NT2/D1 (cell line): ENCODE measurements around the gene ARHGEF16.
A peak's percentile ranks its signal among the peaks of the same experiment; 100 is the strongest.

Experiments used
- DNase-seq: peaks from one replicate; pipeline ENCODE4 v3.0.0-alpha.2; 2011; ENCODE audit warnings: low read depth, low spot score
- H3K27me3 ChIP-seq: 2 replicates; pipeline ENCODE4 v1.6.0; 2011; ENCODE audit warnings: mild to moderate bottlenecking; ENCODE audit not compliant: insufficient read length, insufficient read depth
- H3K36me3 ChIP-seq: 2 replicates; pipeline ENCODE4 v1.6.1; 2011; ENCODE audit warnings: mild to moderate bottlenecking, low read length, mixed read lengths; ENCODE audit not compliant: insufficient read depth, insufficient read length
- H3K4me1 ChIP-seq: 2 replicates; pipeline ENCODE4 v1.5.1; 2011; ENCODE audit not compliant: insufficient read depth, insufficient read length
- H3K4me3 ChIP-seq: 2 replicates; pipeline ENCODE4 v1.5.1; 2011; ENCODE audit warnings: low read depth; ENCODE audit not compliant: insufficient read length
- H3K9ac ChIP-seq: 2 replicates; pipeline ENCODE4 v1.6.0; 2011; ENCODE audit warnings: low read depth; ENCODE audit not compliant: insufficient read length
- H3K9me3 ChIP-seq: 2 replicates; pipeline ENCODE4 v1.5.1; 2011; ENCODE audit warnings: mild to moderate bottlenecking, low read length; ENCODE audit not compliant: insufficient read depth
- SUZ12 ChIP-seq: IDR thresholded peaks from 2 replicates; pipeline ENCODE4 v1.6.1; 2011; ENCODE audit not compliant: insufficient read length, insufficient read depth; ENCODE audit errors: extremely low read depth
- YY1 ChIP-seq: IDR thresholded peaks from 2 replicates; pipeline ENCODE4 v1.6.1; 2011; ENCODE audit not compliant: insufficient read length, insufficient read depth
- ZNF274 ChIP-seq: IDR thresholded peaks from 2 replicates; pipeline ENCODE4 v1.6.1; 2011; ENCODE audit warnings: mild to moderate bottlenecking, low read depth, low read length

Gene ARHGEF16

GRCh38 chr1:3499611-3500010 lies 45.1 kb downstream of the ARHGEF16 start:
- Histone ChIP-seq H3K4me1 (no peaks in the 10 kb centered on the region), H3K27me3 (no peaks in the 10 kb centered on the region), H3K36me3 (peaks cover 3% of the 10 kb centered on the region), H3K4me3 (no peak overlapping the region), H3K9ac (no peak overlapping the region), H3K9me3 (no peaks in the 10 kb centered on the region)
- TF ChIP-seq ZNF274: no peak
- TF ChIP-seq YY1: no peak
- TF ChIP-seq SUZ12: no peak
- DNase-seq: no peak

DNA sequence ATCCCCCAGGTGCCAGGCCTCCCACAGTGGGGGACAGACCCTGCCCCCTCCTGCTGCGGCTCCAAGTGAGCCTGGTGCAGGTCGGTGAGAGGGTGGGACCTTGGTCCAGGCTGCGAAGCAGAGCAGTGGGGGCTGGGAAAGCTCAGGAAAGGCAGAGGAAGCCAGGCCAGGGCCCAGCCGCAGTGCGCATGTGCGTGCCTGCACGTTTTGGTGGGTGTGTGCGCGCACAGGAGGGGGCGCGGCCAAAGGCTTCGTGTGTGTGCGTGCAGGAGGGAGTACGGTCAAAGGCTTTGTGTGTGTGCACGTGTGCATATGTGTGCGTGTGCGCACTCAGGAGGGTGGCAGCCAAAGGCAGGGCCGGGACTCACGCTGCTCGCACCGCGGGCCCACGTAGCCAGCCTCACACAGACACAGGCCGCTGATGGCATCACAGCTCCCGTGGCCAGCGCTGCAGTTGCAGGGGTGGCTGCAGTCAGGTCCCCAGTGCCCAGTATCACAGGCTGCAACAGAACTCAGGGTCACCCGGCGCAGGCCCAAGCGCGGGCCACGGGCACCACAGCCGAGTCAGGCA lies 45.9 kb downstream of the ARHGEF16 start:
- no peak overlapping the region for H3K9ac ChIP-seq
- TF ChIP-seq SUZ12: no peak
- TF ChIP-seq ZNF274: no peak
- TF ChIP-seq YY1: no peak
- no peak for DNase-seq
- H3K36me3 ChIP-seq: peaks cover 3% of the 10 kb centered on the region
- no peaks in the 10 kb centered on the region for H3K27me3 ChIP-seq
- H3K4me1 ChIP-seq: no peaks in the 10 kb centered on the region
- no peaks in the 10 kb centered on the region for H3K9me3 ChIP-seq
- H3K4me3 ChIP-seq: no peak overlapping the region

- Histone ChIP-seq H3K4me1 (no peaks in the 10 kb centered on the region), H3K9me3 (no peaks in the 10 kb centered on the region), H3K9ac (no peak overlapping the region), H3K27me3 (no peaks in the 10 kb centered on the region), H3K36me3 (peaks cover 3% of the 10 kb centered on the region), H3K4me3 (no peak overlapping the region)
- no peak for DNase-seq
- TF ChIP-seq SUZ12 (no peak), ZNF274 (no peak), YY1 (no peak)
Measured at GRCh38 chr1:3501437-3501836, 47.0 kb downstream of the ARHGEF16 start.

DNA sequence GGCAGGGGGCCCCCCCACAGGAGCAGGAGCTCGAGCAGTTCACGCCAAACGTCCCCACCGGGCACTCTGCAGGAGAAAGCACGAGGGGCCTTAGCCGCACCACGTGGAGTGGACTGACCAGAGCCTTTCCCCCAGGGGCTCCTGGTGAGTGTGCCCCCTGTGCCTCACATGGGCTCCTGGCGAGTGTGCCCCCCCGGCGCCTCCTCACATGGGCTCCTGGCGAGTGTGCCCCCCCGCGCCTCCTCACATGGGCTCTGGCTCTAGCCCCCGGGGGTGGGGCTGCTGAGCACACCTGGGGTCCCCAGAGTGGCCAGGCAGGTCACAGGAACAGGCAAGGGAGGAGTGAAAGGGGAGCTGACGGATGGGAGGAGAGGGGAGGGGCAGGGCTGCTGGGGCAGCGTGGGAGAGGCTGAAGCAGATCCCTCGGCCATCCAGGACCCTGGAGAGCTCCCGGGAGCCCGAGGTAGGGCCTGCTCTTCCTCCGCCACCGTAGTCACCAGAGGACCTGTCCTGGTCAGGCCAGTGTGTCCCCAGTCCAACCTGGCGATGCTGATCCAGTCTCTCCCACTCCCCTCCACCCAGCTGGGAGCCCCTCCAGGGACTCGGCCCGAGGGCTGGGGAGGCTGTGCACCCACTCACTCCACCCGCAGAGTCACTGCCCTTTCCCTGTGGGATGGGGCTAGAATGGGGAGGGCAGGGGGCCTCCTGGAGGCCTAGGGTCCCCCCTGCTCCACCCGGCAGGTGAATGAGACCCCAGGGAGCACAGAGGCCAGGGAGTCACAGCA lies 47.6 kb downstream of the ARHGEF16 start:
- no peaks in the 10 kb centered on the region for H3K9me3 ChIP-seq
- H3K27me3 ChIP-seq: no peaks in the 10 kb centered on the region
- no peak overlapping the region for H3K4me3 ChIP-seq
- TF ChIP-seq SUZ12 (no peak), ZNF274 (no peak), YY1 (no peak)
- no peak overlapping the region for H3K9ac ChIP-seq
- H3K36me3 ChIP-seq: peaks cover 6% of the 10 kb centered on the region
- DNase-seq: peak; percentile 57
- no peaks in the 10 kb centered on the region for H3K4me1 ChIP-seq

DNA sequence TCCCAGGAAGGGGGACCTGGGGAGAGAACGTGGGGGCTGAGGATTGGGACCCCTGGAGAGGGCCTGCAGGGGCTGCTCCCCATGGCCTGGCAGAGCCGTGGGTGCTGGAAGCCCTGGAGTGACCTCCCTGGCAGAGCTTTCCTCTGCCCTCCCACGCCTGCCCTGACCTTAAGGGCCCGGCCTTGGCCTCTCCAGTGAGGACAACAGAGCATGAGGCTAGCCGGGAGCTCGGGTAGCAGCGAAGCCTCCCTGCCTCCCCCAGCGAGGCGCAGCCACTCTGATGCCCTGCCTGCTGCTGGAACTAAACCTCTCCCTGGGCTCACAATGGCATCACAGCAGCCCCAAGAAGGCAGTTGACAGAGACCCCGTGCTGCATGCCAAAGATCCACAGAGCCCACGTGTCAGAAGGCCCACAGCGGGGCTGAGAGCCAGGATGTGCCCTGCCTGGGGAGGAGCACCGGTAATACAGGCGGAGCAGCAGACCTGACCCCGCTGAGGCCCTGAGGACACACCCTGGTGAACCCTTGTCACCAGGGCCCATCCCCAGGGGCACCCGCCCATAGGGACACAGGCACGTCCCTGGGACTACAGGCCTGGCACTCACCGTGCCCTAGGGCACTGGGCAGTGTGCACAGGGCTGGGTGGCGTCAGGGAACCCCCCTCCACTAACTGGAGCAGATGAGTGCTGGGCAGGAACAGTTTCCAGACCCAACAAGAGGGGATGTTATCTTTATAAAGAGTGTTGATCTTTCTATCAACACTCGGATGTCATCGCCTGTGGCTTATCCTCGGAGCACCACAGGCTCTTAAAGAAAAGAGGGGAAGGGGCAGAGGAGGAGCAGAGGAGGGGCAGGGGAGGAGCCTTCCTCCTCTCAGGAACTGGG lies 48.4 kb downstream of the ARHGEF16 start:
- no peak overlapping the region for H3K9ac ChIP-seq
- H3K36me3 ChIP-seq: peaks cover 6% of the 10 kb centered on the region
- no peak for TF ChIP-seq SUZ12
- TF ChIP-seq YY1: no peak
- TF ChIP-seq ZNF274: no peak
- no peaks in the 10 kb centered on the region for H3K9me3 ChIP-seq
- no peaks in the 10 kb centered on the region for H3K27me3 ChIP-seq
- H3K4me1 ChIP-seq: no peaks in the 10 kb centered on the region
- no peak overlapping the region for H3K4me3 ChIP-seq
- no peak for DNase-seq

DNA sequence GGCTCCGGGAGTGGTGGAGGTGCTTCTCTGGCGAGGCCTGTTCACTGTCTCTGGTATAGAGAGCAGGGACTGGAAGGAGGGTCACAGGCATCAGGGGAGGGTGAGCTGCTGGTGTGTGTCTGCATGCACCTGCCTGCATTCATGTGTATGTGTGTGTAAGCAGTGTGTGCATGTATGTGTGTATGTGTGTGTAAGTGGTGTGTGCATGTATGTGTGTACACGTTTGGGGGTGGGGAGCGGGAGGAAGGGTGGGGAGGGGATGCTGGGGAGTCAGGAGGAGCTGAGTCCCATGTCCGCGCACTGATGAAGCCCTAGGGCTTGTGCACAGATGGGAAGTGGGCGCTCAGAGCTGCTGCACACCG lies 49.0 kb downstream of the ARHGEF16 start:
- Histone ChIP-seq H3K4me1 (no peaks in the 10 kb centered on the region), H3K9ac (no peak overlapping the region)
- TF ChIP-seq SUZ12: no peak
- TF ChIP-seq YY1: no peak
- TF ChIP-seq ZNF274: no peak

More for the DNA sequence above, 49.0 kb downstream of the ARHGEF16 start:
- no peaks in the 10 kb centered on the region for H3K27me3 ChIP-seq
- H3K36me3 ChIP-seq: peaks cover 6% of the 10 kb centered on the region
- no peak overlapping the region for H3K4me3 ChIP-seq
- no peaks in the 10 kb centered on the region for H3K9me3 ChIP-seq
- no peak for DNase-seq
